ENCODE measurements around the gene MAD1L1.

GRCh38 chr7:1863091-1863900, 369.4 kb downstream of the MAD1L1 start:
- TF ChIP-seq CTCF (IDR thresholded peaks at IDR 0.05) (no peak), POLR2A (IDR thresholded peaks at IDR 0.05) (no peak)
